ENCODE results near the gene PDS5B. TPM values are rescaled to one million over a fixed set of nuclear protein-coding genes. Genes with fewer than 3 reads are reported as not detected.

The PDS5B gene
- total RNA-seq, 4 donors from 2014 or later: 20.4 to 55.0 (median 25.8) TPM

GRCh38 chr13:32666990-32667571 lies 80.8 kb downstream of the PDS5B start:
- no peak for TF ChIP-seq CTCF (IDR thresholded peaks at IDR 0.05)
- ATAC-seq (ENCODE audit: low FRiP score) (no peak), DNase-seq (ENCODE audit: low spot score) (no peak)

GRCh38 chr13:32669030-32669646 lies 82.9 kb downstream of the PDS5B start:
- ATAC-seq (ENCODE audit: low FRiP score): no peak
- no peak for TF ChIP-seq CTCF (IDR thresholded peaks at IDR 0.05)
- no peak for DNase-seq (ENCODE audit: low spot score)

GRCh38 chr13:32674503-32674902 lies 88.3 kb downstream of the PDS5B start:
- no peak for ATAC-seq (ENCODE audit: low FRiP score)
- TF ChIP-seq CTCF (IDR thresholded peaks at IDR 0.05): no peak

GRCh38 chr13:32676242-32676641 lies 90.0 kb downstream of the PDS5B start:
- no peak for ATAC-seq (ENCODE audit: low FRiP score)
- DNase-seq (ENCODE audit: low spot score): no peak
- no peak for TF ChIP-seq CTCF (IDR thresholded peaks at IDR 0.05)

More at GRCh38 chr13:32674503-32674902, 88.3 kb downstream of the PDS5B start:
- DNase-seq (ENCODE audit: low spot score): no peak

GRCh38 chr13:32682130-32682529 lies 95.9 kb downstream of the PDS5B start:
- DNase-seq (ENCODE audit: low spot score) (no peak), ATAC-seq (ENCODE audit: low FRiP score) (no peak)
- TF ChIP-seq CTCF (IDR thresholded peaks at IDR 0.05): no peak

- ATAC-seq (ENCODE audit: low FRiP score): no peak
- no peak for TF ChIP-seq CTCF (IDR thresholded peaks at IDR 0.05)
- no peak for DNase-seq (ENCODE audit: low spot score)
These were observed 96.5 kb downstream of the PDS5B start for GRCh38 chr13:32682740-32683139.

GRCh38 chr13:32687275-32687674 lies 101.0 kb downstream of the PDS5B start:
- no peak for ATAC-seq (ENCODE audit: low FRiP score)
- TF ChIP-seq CTCF (IDR thresholded peaks at IDR 0.05): no peak
- DNase-seq (ENCODE audit: low spot score): no peak

All from omental fat pad (tissue), 4 donors.